LoVo (cell line): ENCODE results near the gene CDK2.
"Not testable (repeated sequence)": the region's sequence is repeated elsewhere in the genome, so short reads cannot be mapped to it uniquely, and the experiment has no call there.

Source experiments
- DNase-seq: peaks from one replicate; pipeline ENCODE4 v3.0.0-alpha.2; 2016; ENCODE audit warnings: low spot score

Gene CDK2

DNA sequence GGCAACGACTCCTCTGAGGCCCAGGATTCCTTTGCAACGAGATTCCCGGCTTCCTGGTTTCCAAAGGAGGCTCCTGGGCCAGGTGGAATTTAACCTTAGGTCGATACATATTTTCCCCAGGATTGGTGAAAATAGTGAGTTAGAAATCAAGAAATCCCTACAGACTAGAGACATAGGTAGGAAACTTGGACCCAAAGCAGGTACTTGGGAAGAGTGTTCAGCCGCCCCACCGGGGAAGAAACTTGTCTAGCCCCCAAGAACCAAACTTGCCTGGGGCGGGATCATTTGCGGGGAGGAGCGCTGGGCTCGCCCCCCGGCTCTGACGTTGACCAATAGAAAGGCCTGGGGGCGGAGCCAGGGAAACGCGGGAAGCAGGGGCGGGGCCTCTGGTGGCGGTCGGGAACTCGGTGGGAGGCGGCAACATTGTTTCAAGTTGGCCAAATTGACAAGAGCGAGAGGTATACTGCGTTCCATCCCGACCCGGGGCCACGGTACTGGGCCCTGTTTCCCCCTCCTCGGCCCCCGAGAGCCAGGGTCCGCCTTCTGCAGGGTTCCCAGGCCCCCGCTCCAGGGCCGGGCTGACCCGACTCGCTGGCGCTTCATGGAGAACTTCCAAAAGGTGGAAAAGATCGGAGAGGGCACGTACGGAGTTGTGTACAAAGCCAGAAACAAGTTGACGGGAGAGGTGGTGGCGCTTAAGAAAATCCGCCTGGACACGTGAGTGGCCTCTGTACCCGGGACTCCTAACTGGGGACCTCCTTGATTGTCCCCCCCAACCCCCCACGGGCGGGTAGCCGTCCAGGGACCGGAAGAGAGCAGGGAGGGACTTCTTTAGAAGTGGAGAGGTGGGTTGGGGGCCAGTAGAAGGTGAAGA, at the start of gene CDK2:
Gene CDK2, plus strand, starts transcription at position 423 of the 874 bp plus-strand sequence. Its CDS starts 179 bp downstream, at position 602.
- DNase-seq, result peak; percentile 95

DNA sequence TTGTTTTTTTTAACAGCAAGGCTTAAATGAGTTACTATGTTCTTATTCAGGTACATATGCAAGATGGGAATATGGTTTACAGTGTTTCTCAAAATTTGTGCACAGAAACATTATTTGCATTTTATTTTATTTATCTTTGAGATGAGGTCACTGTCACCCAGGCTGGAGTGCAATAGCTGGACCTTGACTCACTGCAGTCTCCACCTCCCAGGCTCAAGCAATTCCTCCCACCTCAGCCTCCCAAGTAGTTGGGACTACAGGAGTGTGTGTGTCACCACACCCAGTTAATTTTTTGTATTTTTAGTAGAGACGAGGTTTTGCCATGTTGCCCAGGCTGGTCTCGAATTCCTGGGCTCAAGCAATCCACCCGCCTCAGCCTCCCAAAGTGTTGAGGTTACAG, 47.6 kb upstream of the CDK2 start:
- not testable (repeated sequence) for DNase-seq

DNA sequence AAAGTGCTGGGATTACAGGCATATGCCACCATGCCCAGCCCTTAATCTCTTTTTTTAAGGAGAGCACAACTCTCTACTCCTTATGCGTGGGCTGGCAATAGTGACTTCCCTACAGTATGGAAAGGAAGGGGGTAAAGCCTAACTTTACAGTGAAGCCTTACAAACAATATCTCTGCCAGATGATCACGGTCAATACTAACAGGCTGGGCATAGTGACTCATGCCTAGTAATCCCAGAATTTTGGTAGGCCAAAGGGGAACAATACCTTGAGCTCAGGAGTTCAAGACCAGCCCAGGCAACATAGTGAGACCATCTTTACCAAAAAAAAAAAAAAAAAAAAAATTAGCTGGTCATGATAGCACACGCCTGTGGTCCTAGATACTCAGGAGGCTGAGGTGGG, 44.5 kb upstream of the CDK2 start:
- DNase-seq, result no peak

DNA sequence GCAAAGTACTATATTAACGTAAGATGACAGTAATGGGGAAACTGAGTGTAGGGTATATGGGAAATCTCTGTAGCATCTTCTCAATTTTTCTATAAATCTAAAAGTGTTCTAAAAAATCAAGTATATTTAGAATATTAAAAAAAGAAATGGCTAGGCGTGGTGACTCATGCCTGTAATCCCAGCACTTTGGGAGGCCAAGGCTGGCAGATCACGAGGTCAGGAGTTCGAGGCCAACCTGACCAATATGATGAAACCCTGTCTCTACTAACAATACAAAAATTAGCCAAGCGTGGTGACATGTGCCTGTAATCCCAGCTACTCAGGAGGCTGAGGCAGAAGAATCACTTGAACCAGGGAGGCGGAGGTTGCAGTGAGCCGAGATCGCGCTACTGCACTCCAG, 43.0 kb upstream of the CDK2 start:
- DNase-seq, result not testable (repeated sequence)

DNA sequence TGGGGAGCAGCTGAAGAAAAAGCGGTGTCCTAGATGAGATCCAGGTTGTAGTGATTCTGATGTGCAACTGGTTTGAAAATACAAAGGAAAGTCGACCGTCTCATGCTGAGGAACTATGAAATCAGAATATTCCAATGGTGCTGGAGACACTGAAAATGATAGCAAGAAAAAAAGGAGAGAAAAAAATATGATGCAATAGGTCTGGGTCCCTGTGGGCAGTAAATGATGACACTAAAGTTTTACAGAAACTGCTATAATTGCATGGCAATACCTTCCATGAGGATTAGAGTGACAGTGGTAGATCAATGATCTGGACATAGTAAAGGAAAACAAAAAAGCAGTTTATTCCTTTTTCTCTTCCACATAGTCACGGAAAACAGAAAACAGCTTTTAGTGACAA, 41.3 kb upstream of the CDK2 start:
- no peak for DNase-seq

DNA sequence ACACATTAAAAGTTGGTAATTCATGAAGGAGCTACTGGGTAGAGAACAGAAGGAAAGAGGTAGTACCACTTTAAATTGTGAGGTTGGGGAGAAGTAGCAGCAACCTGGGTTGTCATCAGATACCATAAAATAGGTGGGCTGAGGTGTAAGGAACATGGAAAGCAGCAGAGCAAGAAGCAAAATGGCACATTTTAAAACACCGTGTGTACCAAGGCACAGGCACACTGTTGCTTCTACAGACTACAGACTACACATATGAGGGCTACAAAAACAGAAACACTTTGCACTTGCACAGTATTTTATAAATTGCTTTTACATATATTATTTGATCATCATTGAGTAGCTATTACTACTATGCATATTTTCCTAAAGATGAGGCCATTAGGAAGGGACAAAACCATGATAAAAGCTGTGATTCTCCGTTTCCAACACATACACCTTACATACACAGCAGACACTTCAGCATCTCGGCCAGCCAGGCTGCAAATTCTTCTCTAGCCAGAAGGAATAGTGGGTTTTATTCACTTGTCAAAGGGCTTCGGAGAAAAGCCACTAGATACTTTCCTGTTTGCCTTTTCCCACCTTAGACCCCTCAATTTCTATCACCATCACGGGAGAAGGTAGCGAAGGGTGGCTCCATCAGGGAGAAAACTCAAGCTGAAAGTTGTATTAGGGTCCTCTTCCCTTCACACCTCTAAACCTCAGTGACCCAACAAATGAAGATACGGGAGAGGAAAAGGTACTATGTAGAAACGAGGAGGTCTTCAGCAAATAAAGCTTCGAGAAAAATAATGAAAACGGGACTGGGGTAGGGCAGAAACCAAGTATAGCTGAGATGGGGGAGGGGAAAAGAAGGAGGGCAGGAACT, 40.5 kb upstream of the CDK2 start:
- no peak for DNase-seq

DNA sequence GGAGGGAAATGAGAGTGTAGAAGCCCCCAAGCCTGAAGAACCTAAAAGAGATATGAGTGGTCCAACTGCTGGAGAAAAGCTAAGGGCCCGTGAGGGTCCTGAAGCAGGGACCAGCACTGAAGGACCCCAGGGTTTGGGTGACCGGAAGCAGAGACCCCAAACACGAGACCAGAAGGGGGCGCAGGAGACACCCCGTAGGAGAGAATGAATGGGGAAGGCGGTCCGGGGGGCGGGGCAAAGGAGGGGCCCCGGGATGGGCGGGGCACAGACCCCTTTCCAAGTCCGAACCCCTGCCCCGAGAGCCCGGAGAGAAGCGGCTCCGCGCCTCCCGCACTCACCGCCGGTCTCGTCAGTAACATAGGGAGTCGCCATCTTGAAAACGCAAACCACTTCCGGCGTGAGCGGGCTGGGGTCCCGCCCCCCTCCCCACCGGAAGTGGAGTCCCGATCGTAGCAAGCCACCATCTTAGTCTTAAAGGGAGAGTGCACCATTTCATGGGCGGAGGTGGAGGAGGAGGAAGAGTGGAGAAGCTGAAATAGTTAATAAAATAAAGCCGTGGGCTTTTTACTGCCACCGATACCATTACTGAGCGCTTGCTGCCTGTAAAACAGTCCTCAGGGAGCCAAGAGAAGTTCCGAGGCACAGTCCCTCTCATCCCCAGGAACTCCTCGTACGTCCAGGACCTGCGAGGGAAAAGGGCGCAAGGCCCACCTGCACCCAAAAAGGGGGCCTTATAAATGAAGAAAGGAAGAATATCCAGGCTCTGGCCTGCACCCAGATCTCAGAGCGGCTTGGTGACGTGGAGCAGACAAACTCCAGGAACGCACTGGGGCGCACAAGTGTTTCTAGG, 39.7 kb upstream of the CDK2 start:
- DNase-seq, result peak; percentile 96

DNA sequence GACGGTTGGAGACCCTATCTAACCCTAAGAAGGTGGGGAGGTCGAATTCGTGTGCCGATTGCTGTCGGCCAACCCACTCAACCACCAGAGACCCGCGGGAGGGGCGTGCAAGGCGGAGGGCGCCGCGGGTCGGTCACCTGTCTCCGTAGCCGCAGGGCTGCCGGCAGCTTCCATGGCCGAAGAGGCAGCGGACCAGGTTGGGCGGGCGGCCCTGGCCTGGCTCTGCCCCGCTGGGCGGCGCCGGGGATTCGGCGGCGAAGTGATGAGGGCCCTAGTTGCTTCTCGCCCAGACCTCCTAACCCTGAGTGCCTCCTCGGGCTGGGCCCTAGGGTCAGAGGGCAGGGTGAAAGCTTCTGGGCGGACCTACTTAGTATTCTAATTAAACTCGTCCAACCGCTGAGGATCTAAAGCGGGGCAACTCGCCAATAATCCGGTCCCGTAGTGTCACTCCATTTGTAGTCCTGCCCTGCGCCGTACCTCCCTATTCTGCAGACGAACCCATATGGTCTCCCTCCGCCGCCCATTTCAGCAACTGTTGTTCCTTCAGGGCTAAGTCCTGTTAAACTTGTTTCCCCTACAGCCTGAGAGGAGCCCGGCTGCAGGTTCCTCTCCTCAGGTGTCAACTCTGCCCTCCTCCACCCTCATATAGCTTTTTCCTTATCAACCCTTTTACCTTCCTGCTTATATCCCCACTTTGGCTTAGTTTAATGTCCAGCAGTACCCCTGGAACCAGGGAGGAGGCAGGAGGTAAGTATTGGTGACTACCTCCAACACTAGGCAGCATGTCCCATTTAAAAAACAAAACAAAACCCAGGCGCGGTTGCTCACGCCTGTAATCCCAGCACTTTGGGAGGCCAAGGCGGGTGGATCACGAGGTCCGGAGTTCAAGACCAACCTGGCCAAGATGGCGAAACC, 38.8 kb upstream of the CDK2 start, which contains the start of gene PYM1:
Gene PYM1, minus strand, starts transcription at position 307 of the 915 bp plus-strand sequence. Its CDS starts 133 bp downstream, at position 174.
- peak; percentile 91 for DNase-seq

DNA sequence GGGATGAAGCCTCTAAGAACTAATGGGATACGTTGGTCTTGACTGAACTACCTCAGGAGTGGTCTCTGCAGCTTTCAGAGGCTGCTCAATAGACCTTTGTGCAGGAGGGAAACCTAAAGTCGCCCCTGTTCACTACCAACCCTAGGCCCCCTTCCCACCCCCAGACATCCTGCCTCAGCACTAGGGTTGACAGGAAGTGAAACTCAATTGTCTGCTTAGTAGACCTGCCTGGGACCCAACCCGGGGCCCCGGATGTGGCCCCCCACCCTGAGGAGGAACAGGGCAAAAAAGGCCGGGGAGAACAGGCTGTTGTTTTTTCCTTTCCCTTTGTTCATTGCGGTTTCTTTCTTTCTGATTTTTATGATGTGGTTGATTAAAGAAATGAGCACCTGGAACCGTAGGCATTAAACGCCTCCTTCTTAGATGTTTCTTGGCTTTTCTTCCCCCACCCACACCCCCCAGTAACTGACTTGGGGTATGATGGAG, 37.3 kb upstream of the CDK2 start:
- DNase-seq, result no peak

DNA sequence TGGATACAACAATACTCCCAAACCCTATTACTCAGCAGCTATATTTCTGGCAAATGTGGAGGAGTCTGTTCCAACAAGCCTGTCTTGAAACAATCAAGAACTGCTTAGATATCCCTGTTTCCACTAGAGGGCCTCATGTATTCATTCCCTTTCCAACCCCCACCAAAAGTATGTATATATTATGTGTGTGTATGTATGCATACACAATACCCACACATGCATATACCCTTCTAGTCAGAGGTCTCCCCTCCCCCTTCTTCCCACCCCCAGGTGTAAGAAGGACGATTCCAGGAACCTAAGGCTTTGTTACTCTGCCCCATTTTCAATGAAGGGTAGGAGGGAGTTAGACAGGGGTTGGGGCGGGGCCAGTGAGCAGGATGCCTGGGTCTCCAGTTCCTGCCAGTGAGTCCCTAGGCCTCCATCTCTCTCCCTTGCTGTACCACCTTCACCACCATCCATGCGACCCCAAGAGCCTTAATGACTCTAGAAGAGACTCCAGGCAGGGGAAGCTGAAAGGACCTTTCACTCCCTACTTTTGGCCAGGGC, 35.8 kb upstream of the CDK2 start, which contains the start of gene DGKA:
Gene DGKA, plus strand, starts transcription at position 392 of the 546 bp plus-strand sequence. CDS start 5,342 bp downstream, outside the sequence.
- DNase-seq, result peak; percentile 79

DNA sequence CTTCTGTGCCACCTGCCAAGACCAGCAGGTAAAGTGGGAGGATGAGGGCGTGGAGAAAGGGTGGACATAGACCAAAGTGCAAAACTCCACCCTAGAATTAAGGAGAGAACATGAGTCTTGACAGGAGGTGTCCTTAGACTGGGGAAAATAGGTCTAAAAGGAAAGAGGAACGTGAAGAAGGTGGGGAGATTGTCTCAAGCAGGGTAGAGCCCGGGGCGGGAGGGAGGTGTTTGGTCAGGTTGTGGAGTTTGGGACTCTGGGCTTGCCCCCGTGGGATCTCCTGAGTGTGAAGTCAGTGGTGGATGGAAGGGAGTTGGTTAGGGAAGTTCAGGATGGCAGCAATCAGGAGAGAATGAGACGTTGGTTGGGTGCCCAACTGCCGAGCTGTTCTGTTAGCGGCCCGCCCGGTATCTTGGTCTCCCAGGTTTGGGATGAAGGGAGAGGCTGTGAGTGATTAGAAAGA, 35.3 kb upstream of the CDK2 start:
- DNase-seq, result peak; percentile 55

DNA sequence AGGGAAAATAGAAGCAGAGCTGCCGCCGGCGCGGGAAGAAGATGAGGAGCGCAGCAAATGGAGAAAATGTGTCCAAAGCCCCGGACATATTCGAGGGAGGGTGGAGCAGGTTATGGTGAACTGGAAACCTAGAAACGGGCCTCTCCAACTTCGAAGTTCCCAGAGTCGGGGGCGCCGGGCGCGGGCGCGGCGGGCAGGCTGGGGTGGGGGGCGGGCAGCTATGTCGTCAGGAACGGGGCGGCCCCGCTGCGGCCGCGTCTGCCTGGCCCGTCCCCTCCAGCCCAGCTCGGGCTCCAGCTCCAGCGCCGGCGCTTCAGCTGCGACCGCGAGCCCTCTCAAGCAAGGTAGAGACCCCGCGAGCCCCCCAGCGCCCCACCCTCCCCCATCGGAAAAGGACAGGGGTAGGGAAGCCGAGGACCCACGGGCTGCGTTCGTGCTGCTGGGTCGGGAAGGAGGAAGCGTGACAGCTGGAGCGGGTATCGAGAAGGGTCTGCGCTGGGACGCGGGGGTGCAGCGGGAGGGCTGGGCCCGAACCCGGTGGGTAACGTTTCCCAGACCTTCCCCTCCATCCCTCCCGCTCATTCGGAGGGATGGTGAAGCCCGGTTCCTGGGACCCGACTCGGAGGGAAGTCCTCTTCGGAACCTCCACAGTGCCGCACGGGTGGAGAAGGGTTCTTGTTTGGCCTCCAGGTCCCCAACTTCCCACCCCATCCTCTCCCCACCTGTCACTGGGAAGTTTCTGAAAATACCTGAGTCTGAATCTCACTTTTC, 34.7 kb upstream of the CDK2 start:
- DNase-seq, result peak; percentile 58

DNA sequence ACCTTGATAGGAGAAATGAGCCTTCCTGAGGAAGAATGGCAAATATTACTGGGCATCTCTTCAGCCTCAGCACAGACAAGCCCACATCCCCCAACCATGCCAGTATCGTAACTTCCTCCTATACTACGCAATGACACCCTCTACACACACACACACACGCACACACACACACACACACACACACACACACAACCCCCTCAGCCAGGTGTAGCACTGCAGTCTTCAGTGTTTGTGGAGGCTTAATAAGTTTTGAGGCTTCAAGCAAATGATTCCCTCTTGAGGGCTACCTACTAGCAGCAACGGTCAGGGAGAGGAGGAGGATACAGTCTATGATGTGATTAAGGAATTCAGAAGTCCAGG, 34.1 kb upstream of the CDK2 start:
- no peak for DNase-seq

DNA sequence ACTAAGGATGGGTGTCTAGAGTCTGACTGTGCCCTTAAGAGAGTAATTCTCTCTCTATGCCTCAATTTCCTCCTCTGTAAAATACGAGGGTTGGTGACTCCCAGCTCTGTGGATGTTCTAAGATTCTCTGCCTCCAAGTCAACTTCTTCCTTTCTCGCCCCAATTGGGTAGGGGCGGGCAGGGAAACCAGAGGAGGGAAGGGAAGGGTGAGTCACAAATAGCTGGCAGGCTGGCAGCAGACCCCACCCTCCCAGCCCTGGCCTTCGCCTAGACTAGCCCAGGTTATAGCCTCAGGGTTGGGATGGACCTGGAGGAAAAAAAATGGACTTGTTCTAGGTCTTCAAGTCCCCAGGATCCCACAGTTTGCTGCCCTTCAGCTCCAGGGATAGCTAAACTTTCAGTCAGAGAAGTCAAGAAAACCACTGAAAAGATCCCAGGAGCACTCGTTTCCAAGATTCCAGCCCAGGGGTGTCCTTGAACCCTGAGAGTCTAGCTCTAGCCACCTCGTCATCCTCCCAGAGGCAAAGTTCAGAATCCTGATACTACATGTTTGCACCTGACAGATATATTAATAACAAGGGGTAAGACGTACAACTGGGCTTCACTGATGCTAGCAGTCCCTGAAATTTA, 33.3 kb upstream of the CDK2 start:
- DNase-seq, result peak; percentile 97

DNA sequence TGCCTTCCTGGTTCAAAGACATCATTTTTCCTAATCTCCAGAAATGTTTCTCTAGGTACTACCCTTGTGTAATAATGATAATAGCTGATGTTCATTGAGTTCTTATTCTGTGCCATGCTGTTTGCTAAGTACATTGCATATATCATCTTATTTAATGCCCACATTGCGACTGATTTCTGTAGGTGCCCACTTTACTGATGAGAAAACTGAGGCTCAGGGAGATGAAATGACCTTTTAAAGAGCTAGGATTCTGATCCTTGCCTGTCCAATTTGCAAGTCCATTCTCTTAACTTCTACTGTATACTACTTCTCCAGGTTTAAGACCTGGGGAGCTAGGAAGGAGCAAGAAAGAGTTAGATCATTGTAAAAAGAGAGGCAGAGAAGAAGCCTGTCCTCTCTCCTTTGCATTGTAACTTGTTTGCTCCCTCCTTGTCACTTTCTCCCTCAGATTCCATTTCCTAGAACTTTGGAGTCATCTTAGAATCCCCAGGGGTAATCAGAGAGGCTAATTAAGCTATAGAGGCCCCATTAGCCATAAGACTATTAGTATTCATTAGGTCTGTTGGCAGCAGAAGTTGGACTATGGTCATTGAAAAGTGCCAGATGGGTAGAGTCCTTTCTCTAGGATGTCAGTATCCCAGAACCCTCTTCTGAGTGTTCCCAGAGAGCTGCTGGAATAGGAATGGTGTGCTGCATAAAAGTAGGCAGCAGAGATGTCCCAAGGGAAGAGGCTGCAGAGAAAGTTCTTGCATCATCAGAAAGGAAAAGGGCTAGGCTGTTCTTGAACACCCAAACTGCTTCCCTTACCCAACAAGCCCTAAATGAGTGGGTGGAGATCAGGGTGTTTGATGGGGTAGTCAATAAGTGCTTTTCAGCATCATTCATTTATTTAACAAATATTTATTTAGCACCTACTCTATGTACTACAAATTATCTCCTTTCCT, 32.6 kb upstream of the CDK2 start:
- no peak for DNase-seq

DNA sequence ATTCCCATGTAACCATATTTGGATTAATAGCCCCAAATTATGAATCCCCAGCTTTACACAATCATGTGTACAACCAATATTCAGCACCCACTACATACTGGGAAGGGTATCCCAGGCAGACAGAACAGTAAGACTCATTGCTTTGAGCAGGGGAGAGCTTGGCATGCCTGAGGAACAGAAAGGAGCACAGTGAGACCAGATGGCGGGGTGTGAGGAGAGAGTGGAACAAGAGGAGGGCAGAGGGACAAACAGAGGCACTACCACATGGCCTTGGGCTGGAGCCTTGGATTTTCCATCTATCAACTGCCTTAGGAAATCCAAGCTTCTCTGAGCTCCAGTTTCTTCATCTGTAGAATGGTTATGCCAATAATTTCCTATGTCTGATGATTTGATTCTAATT, 31.9 kb upstream of the CDK2 start:
- no peak for DNase-seq

DNA sequence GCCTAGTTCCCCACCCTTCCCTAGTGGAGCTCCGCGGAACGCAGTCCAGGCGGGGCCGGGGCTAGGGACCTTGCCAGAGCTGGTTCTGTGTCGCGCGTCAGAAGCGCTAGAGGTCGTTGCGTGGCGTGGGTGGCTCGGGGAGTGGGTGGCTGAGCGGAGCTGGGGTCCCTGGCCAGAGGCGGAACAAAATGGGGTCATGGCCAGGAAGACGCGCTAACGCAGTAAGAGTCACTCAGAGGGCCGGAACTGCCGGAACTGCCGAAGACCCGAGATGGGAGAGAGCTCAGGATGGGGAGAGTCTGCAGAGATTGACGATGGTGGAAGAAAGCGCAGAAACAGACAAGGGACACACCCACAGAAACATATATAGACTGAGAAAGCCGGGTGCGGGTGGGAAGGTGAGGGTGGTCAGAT, 30.9 kb upstream of the CDK2 start:
- no peak for DNase-seq

DNA sequence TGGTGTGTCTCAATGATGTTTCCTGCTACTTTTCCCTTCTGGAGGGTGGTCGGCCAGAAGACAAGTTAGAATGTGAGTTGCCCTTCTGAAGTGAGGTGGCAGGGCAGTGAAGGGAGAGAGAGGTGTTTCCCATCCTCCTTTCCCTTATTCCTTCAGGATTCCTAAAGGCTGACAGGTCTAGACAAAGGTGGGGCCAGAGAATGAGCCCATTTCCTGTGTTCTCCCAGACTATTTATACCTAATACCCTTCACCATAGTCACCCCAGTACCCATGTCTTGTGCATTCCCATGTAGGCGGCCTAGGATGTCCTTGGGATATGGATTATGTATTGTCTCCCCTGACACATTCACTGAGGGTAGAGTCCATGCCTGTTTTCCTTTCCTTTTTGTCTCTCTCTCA, 28.6 kb upstream of the CDK2 start:
- no peak for DNase-seq
